Spleen (tissue), 11 donors: ENCODE data around the gene APLP1. TPM values are rescaled to one million over a fixed set of nuclear protein-coding genes. Genes with fewer than 3 reads are reported as not detected.
"Not testable (repeated sequence)": the region's sequence is repeated elsewhere in the genome, so short reads cannot be mapped to it uniquely, and the experiment has no call there.

ENCODE experiments used
- DNase-seq: peaks from one replicate; pipeline ENCODE4 v3.0.0-alpha.2; 2020
- H3K27ac ChIP-seq, 8 donors: fragments of 200-600 bp; sonication (generic) in 7 of 8; 1 replicate in 4 of 8; 2 replicates in 4 of 8; pipeline versions ENCODE4 v1.5.0 to v1.8.0; 2016 to 2021; ENCODE audit warnings: inconsistent platforms in 4 of 8, mild to moderate bottlenecking in 4 of 8, moderate library complexity in 1 of 8
- H3K27me3 ChIP-seq, 7 donors: fragments of 200-600 bp; sonication (generic) in 6 of 7; replicated peaks in 1 of 7; 1 replicate in 4 of 7; 2 replicates in 3 of 7; pipeline versions ENCODE4 v1.5.0 to v1.8.0; 2016 to 2021; ENCODE audit warnings: inconsistent platforms in 3 of 7, mild to moderate bottlenecking in 1 of 7
- H3K36me3 ChIP-seq, 6 donors: fragments of 200-600 bp; sonication (generic) in 5 of 6; 1 replicate in 4 of 6; 2 replicates in 2 of 6; pipeline versions ENCODE4 v1.5.0 to v1.8.0; 2016 to 2021; ENCODE audit warnings: inconsistent platforms in 2 of 6
- H3K4me1 ChIP-seq, 6 donors: fragments of 200-600 bp; sonication (generic) in 5 of 6; 1 replicate in 3 of 6; 2 replicates in 3 of 6; pipeline versions ENCODE4 v1.5.0 to v1.8.0; 2016 to 2021; ENCODE audit warnings: inconsistent platforms in 3 of 6
- H3K4me3 ChIP-seq, 8 donors: fragments of 200-600 bp; sonication (generic) in 7 of 8; 1 replicate in 4 of 8; 2 replicates in 4 of 8; pipeline versions ENCODE4 v1.5.0 to v1.8.0; 2016 to 2021; ENCODE audit warnings: inconsistent platforms in 4 of 8, mild to moderate bottlenecking in 4 of 8, moderate library complexity in 2 of 8
- H3K9me3 ChIP-seq, 8 donors: fragments of 200-600 bp; sonication (generic) in 7 of 8; 1 replicate in 4 of 8; 2 replicates in 4 of 8; pipeline versions ENCODE4 v1.5.0 to v1.8.0; 2016 to 2021; ENCODE audit warnings: inconsistent platforms in 4 of 8
- POLR2A ChIP-seq, 3 donors: fragments of 450-650 bp; IDR thresholded peaks; one replicate each; pipeline ENCODE4 v1.5.1; 2017; ENCODE audit warnings: antibody characterized with exemption in 3 of 3, mild to moderate bottlenecking in 1 of 3
- POLR2AphosphoS5 ChIP-seq, 3 donors: sonication (generic); formaldehyde crosslinking; IDR thresholded peaks; one replicate each; pipeline ENCODE4 v1.5.1; 2017; ENCODE audit warnings: antibody characterized with exemption in 3 of 3
- WGBS, 5 donors: extraction: QIAGEN DNeasy Blood & Tissue Kit in 3 of 5; methylation state at CpG; one replicate each; pipeline versions ENCODE4 v1.1.5 to v1.1.7; 2013 to 2018; 5-methylcytosine and 5-hydroxymethylcytosine counted together
- intact Hi-C: fragments of 100-400 bp; cut with DNase I; formaldehyde crosslinking; loops from one replicate; pipeline ENCODE4 v1.15.0; 2023; ENCODE audit warnings: low total_unique reads
- polyA plus RNA-seq, 3 donors: library from polyadenylated mRNA; stranded (reverse); fragments of 200-250 nt; gene quantifications; one replicate each; pipeline ENCODE4 v1.2.1, GENCODE V29; 2013
- total RNA-seq, 7 donors: library from RNA; depleted of rRNA in 3 of 7; stranded (reverse); fragments of >200 nt in 3 of 7; fragmentation: NEBNext Ultra II Directional in 4 of 7; extraction: Animal tissue kit (Norgen Biotek cat#: 25700) in 4 of 7; gene quantifications; one replicate each; pipeline versions ENCODE4 v1.1.0 to v1.2.1, GENCODE V29; 2016 to 2021
- TF ChIP-seq, protein P1 (sequence below), 11 experiments: fragments of 200-600 bp in 7 of 11; fragments of 450-650 bp in 4 of 11; sonication (generic) in 4 of 11; IDR thresholded peaks in 8 of 11; conservative IDR thresholded peaks in 3 of 11; 1 replicate in 7 of 11; 2 replicates in 4 of 11; pipeline versions ENCODE4 v1.4.0 to v1.8.0; 2016 to 2021; ENCODE audit warnings: antibody characterized with exemption in 11 of 11, inconsistent platforms in 4 of 11, mild to moderate bottlenecking in 1 of 11
- donor health status: healthy with polysubstance abuse.
- donor health status: DM: no; HTN: no; CAD: no; lungs with moderate emphysema.
- donor health status: DM: no; HTN: no; CAD: no.
- donor health status: Bipolar disorder and iron deficiency.
- donor health status: healthy.
- donor health status: DM: no; HTN: no; CAD: no.
- donor health status: DM: yes; HTN: yes; CAD: no.

APLP1 gene
- total and polyA plus RNA-seq, 10 donors, result 0.57 to 3.6 (median 1.2) TPM; not detected in 2

DNA sequence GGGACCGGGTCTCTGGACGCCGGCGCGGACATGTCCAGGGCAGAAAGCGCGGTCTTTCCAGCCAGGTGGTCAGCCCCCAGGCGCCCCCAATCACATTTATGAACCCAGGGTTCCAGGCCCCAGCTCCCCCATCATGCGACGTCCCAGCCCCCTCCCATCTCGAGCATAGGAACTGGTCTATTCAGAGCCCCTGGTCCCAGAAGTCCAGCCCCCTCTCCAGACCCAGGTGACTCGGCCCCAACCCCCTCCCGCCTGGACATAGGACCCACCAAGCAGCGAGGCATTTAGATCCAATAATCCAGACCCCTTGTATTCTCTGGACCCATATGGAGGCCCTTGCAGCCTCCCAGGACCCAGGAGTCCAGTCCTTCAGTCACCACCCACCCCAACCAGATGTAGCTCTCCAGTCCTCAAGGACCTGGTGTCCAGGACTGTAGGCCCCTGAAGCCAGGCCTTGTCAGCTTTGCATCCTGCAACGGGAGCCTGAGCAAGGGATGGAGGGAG lies 501 bp downstream of the APLP1 start:
- no peak for DNase-seq
- WGBS, 5 donors, result 1 to 4% (median 3%) methylated on average over 7 to 15 of the region's 15 CpGs
- H3K27me3 ChIP-seq, result peaks cover 0 to 96% (median 45%) of the 10 kb centered on the region in 7 donors
- H3K4me3 ChIP-seq, result peak overlapping the region in 7 of 8 donors; percentile 25 to 69 (median 40)
- no peak overlapping the region for H3K27ac ChIP-seq
- peaks cover 10 to 27% (median 24%) of the 10 kb centered on the region in 6 donors for H3K4me1 ChIP-seq
- no peaks in the 10 kb centered on the region for H3K36me3 ChIP-seq
- H3K9me3 ChIP-seq, result no peaks in the 10 kb centered on the region
- TF ChIP-seq POLR2A (IDR thresholded peaks at IDR 0.05) (no peak), POLR2AphosphoS5 (IDR thresholded peaks at IDR 0.05) (no peak)
- TF ChIP-seq, protein P1, sequence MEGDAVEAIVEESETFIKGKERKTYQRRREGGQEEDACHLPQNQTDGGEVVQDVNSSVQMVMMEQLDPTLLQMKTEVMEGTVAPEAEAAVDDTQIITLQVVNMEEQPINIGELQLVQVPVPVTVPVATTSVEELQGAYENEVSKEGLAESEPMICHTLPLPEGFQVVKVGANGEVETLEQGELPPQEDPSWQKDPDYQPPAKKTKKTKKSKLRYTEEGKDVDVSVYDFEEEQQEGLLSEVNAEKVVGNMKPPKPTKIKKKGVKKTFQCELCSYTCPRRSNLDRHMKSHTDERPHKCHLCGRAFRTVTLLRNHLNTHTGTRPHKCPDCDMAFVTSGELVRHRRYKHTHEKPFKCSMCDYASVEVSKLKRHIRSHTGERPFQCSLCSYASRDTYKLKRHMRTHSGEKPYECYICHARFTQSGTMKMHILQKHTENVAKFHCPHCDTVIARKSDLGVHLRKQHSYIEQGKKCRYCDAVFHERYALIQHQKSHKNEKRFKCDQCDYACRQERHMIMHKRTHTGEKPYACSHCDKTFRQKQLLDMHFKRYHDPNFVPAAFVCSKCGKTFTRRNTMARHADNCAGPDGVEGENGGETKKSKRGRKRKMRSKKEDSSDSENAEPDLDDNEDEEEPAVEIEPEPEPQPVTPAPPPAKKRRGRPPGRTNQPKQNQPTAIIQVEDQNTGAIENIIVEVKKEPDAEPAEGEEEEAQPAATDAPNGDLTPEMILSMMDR (IDR thresholded peaks at IDR 0.05 in 8 of 11, conservative IDR thresholded peaks at IDR 0.05 in 3 of 11), result no peak
- intact Hi-C loops, result no loop called here

DNA sequence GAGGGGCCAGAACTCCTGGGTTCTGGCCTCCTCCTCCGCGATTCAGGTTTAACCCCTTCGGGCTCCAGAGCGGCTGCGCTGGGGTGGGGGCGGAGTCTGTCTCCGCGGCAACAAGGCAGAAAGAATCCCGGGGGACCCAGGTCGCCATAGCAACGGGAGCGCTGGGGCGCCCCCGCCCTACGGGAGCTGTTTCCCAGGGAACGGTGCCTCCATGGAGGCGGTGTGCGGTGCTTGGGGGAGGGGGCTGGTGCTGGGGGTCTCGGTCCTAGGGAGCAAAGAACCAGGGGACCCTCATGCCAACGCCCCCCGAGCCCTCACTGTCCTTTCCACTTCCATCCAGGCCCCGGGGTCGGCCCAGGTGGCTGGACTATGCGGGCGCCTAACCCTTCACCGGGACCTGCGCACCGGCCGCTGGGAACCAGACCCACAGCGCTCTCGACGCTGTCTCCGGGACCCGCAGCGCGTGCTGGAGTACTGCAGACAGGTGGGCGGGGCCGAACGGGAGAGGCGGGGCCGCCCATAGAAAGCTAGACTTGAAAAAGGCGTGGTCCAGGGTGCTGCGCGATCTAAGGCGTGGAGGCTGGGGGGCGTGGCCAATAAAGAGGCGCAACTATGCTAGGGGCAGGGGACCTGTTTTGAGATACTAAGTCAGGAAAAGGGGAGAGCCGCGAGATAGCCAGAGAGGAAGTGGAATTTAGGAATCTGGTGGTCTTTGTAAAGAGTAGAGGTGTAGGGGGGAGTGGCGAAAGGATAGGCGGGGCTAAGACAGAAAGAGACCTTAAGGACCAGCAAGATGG lies 1.2 kb downstream of the APLP1 start:
- peak overlapping the region in 5 of 8 donors; percentile 6 to 69 (median 6) for H3K4me3 ChIP-seq

DNA sequence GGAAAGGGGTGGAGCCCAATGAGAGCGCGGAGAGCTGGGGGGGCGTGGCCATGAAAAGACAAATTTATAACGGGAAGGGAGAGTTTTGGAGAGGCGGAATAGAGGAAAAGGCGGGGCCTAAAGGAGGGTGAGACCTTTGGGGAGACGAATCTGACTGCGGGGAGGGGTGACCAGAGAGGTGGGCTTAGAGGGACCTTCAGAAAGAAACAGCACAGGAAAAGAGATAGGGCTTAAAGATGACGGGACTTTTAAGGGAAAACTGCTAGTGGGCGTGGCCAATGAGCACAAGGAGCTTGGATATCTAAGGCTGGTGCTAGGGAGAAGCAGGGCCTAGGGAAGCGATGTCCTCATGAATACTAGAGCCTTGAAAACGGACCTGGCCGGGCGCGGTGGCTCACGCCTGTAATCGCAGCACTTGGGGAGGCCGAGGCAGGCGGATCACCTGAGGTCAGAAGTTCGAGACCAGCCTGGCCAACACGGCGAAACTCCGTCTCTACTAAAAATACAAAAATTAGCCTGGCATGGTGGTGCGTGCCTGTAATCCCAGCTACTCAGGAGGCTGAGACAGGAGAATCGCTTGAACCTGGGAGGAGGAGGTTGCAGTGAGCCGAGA lies 1.9 kb downstream of the APLP1 start:
- H3K9me3 ChIP-seq, intact Hi-C loops, H3K36me3 ChIP-seq, H3K27ac ChIP-seq, DNase-seq: not testable (repeated sequence)
- H3K4me3 ChIP-seq, result peak overlapping the region in 2 of 8 donors; percentile 6 to 69
- H3K4me1 ChIP-seq, result peaks cover 10 to 27% (median 24%) of the 10 kb centered on the region in 6 donors
- peaks cover 0 to 95% (median 45%) of the 10 kb centered on the region in 7 donors for H3K27me3 ChIP-seq
- WGBS, 5 donors, result 35 to 42% (median 38%) methylated on average over 26 of the region's 26 CpGs

More for the DNA sequence above, 1.2 kb downstream of the APLP1 start:
- intact Hi-C loops, result no loop called here
- WGBS, 5 donors, result 2 to 4% (median 2%) methylated on average over 29 to 51 of the region's 51 CpGs
- peak; percentile 84 for DNase-seq
- Histone ChIP-seq H3K9me3 (no peaks in the 10 kb centered on the region), H3K27me3 (peaks cover 0 to 96% (median 45%) of the 10 kb centered on the region in 7 donors), H3K36me3 (no peaks in the 10 kb centered on the region), H3K4me1 (peaks cover 10 to 27% (median 24%) of the 10 kb centered on the region in 6 donors), H3K27ac (no peak overlapping the region)
- TF ChIP-seq, protein P1 (IDR thresholded peaks at IDR 0.05 in 8 of 11, conservative IDR thresholded peaks at IDR 0.05 in 3 of 11), result no peak
- TF ChIP-seq POLR2A (IDR thresholded peaks at IDR 0.05) (no peak), POLR2AphosphoS5 (IDR thresholded peaks at IDR 0.05) (no peak)

DNA sequence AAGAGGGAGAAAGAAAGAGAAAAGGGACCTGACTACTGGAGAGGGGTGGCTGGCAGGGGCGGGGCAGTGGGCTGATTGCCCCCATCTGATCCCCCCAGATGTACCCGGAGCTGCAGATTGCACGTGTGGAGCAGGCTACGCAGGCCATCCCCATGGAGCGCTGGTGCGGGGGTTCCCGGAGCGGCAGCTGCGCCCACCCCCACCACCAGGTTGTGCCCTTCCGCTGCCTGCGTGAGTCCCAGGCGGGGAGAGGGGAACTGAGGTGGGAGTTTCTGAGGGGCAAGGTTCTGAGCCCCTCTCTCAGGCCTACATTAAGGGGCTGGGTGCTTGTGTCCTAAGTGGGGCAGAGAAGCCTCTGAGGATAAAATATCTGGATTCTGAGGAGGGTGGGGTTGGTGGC lies 2.4 kb downstream of the APLP1 start:
- Histone ChIP-seq H3K9me3 (no peaks in the 10 kb centered on the region), H3K4me3 (no peak overlapping the region), H3K36me3 (no peaks in the 10 kb centered on the region), H3K27ac (no peak overlapping the region), H3K27me3 (peaks cover 0 to 96% (median 45%) of the 10 kb centered on the region in 7 donors), H3K4me1 (peaks cover 10 to 27% (median 24%) of the 10 kb centered on the region in 6 donors)
- no peak for DNase-seq
- intact Hi-C loops, result no loop called here
- TF ChIP-seq POLR2AphosphoS5 (IDR thresholded peaks at IDR 0.05), result no peak
- TF ChIP-seq POLR2A (IDR thresholded peaks at IDR 0.05), result no peak
- TF ChIP-seq, protein P1 (IDR thresholded peaks at IDR 0.05 in 8 of 11, conservative IDR thresholded peaks at IDR 0.05 in 3 of 11), result no peak
- WGBS, 5 donors, result 70 to 84% (median 77%) methylated on average over 12 of the region's 12 CpGs
